ENCODE data around the gene SLC2A4RG. TPM values are rescaled to one million over a fixed set of nuclear protein-coding genes. Genes with fewer than 3 reads are reported as not detected.
A peak's percentile ranks its signal among the peaks of the same experiment; 100 is the strongest.

SLC2A4RG gene
- total RNA-seq, 1 experiment from 2014 or later: 49.2 TPM

DNA sequence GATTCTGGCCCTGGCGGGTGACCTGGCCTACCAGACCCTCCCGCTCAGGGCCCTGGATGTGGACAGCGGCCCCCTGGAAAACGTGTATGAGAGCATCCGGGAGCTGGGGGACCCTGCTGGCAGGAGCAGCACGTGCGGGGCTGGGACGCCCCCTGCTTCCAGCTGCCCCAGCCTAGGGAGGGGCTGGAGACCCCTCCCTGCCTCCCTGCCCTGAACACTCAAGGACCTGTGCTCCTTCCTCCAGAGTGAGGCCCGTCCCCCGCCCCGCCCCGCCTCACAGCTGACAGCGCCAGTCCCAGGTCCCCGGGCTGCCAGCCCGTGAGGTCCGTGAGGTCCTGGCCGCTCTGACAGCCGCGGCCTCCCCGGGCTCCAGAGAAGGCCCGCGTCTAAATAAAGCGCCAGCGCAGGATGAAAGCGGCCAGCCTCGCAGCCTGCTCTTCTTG, 868 bp upstream of the SLC2A4RG start:
- DNase-seq (ENCODE audit: low read depth): no peak

DNA sequence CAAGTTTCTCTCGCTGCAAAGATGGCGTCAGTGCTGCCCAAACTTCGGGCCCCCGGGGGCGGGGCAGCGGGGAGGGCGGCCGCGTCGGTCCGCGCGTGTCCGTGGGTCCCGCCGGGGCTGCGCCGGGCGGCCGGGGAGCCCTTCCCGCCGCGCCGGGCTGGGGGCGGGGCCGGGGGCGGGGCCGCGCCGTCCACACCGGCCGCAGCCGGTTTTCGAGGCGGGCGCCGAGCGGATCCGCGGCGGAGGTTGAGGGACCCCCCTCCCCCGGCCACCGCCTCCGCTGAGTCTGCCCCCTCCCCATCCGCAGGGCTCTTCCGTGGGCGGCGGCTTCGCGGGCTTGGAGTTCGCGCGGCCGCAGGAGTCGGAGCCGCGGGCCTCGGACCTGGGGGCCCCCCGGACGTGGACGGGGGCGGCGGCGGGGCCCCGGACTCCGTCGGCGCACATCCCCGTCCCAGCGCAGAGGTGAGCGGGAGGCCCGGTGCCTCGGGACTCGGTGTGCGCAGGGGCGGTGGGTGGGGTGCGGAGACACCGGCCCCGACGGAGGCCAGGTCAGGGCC, 572 bp downstream of the SLC2A4RG start:
- DNase-seq (ENCODE audit: low read depth): no peak

DNA sequence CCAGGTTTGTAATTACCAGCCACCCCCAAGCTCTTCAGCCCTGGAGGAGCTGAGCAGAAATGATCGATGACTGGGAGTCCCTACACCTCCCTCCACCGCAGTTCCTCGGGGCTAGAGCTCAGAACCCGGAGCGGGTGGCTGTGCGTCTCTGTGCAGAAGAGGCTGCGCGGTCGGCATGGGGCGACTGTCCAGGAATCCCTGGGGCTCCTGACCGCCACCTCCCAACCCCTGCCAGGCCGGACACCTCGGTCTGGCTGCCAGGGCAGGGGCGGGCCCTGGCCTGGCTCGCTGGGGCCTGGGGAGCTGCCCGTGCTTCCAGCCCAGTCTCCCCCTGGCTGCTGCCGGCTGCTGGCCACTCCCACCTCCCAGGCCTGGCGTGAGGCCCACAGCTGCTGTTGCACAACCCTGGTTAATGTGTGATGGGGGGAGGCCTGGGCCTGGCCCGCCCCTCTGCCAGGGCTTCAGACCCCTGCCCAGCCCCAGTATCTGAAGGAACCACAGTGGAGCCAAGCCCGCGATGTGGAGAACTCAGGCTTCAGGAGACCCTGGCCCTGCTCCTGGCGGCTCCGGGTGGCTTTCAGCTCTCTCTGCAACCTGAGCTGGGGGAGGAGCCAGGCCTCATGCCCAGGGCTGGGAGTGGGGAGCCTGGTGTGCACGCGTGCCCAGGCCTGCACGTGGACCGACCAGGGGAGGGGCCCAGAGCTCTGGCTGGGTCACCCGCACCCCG, 1.2 kb downstream of the SLC2A4RG start:
- peak; percentile 78 for DNase-seq (ENCODE audit: low read depth)

GRCh38 chr20:63741354-63741675, 1.7 kb downstream of the SLC2A4RG start:
- no peak for DNase-seq (ENCODE audit: low read depth)

DNA sequence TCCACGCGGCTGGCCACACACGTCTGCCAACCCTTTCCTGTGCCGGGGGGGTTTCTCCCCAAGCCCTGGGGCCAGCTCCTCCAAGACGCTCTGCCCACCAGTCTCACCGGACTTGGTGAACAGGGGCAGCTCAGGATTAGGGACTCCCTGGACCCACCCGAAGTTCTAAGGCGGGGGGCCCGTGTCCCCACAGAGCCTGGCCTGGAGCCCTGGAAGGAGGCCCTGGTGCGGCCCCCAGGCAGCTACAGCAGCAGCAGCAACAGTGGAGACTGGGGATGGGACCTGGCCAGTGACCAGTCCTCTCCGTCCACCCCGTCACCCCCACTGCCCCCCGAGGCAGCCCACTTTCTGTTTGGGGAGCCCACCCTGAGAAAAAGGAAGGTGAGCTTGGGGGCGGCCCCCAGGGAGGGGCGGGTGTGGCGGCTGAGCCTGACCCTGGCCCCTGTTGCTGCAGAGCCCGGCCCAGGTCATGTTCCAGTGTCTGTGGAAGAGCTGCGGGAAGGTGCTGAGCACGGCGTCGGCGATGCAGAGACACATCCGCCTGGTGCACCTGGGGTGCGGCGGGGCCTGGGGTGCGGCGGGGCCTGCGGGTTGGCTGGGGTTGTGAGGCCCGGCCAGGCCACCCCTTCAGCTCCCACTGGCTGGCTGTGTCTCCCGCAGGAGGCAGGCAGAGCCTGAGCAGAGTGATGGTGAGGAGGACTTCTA, 2.3 kb downstream of the SLC2A4RG start:
- DNase-seq (ENCODE audit: low read depth): no peak

DNA sequence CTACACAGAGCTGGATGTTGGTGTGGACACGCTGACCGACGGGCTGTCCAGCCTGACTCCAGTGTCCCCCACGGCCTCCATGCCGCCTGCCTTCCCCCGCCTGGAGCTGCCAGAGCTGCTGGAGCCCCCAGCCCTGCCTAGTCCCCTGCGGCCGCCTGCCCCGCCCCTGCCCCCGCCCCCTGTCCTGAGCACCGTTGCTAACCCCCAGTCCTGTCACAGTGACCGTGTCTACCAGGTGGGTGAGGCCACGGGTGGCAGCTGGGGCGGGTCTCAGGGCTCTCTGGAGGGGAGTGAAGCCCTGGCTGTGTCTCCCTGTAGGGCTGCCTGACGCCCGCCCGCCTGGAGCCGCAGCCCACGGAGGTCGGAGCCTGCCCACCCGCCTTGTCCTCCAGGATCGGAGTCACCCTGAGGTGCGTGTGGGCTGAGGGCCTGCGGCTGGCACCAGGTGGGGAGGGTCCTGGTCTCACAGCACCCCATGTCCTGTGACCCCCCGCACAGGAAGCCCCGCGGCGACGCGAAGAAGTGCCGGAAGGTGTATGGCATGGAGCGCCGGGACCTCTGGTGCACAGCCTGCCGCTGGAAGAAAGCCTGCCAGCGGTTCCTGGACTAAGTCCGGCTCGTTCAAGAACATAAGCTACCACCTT, 2.9 kb downstream of the SLC2A4RG start:
- no peak for DNase-seq (ENCODE audit: low read depth)

DNA sequence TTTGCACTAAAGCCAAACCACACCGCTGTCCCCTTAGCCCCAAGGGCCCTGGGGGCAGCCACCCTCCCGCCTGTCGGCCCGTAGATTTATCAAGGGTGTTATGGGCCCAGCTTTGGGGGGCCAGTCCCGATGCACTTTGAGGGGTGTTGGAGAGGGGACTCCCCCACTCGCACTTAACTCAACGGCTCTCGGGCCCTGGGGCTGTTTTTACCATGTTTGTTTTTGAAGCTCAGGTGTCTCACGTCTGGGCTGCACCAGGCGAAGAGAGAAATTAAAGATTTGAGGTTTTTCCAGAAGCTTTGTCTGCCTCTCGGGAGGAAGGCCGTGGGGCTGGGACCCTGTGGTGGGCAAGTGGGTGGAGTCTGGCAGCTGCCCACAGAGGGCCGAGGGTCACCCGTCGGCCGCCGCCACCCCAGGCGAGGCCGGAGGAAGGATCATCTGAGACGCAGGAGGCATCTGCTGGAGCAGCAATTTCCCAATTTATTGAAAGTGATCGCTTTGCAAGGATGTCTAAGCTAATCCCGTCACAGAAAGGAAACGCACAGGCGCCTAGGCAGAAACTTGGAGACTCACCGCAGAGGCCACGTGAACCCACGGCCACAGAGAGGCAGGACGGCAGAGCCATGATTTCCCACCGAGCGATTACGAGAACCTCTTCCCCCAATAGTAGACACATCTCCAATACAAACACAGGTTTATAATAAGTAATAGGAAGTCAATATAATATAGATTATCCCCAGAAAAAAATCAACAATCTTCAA, 3.8 kb downstream of the SLC2A4RG start:
- no peak for DNase-seq (ENCODE audit: low read depth)

DNA sequence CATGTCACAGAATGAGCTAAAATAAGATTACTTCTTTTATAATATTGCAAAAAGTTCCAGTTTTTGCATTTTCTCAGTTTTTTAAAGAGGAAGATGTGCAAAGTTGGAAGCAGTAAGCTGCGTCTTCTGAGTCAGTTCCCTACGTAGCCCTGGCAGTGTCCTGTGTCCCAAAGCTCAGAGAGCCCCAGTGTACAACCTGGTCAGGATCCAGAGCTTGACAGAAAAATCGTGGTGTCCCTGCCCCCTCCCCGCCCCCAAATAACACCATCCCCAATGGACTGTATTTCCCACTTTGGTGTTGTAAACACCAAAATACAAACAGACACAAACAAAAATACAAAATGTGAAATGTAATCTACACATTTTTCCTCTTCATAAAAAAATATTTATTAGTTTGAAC, 4.6 kb downstream of the SLC2A4RG start:
- DNase-seq (ENCODE audit: low read depth): no peak

DNA sequence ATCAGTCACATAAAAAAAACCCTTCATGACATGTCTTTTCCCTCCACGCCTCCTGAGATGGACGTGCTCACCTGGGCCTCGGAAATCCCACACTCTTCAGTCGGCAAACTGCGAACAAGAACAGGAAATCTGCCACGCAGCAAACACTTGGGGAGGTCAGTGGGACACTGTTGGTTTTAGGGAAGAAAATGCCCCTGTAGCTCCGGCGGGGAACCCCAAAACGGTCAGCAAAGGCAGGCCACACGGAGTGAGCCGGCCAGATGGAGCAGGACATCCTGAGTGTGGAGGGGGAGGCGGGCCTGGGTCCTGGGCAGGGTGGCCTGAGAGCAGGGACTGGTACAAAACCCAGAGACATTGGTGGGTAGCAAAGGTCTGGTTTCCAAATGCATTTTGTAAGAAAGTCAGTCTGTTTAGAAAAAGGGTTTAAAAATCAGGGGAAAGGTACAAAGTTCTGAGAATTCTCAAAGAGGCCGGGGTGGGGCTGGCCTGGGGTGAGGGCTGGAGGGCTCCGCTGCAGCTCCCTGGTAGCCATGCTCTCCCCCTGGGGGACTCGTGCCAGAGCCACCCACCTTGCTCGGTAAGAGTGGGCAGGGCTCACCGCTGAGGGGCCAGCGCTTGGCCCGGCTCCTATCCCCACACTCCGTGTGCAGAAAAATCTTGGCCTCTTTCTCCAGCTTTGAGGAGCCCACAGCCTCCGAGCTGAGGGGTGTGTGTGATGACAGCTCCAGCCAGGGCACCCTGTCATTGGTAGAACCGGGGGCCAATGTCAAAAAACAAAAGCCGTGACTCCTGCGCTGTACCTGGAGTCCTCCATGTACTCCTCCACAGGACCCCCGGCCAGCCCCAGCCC, 5.2 kb downstream of the SLC2A4RG start:
- DNase-seq (ENCODE audit: low read depth): no peak

- DNase-seq (ENCODE audit: low read depth): no peak
Measured at GRCh38 chr20:63745424-63745805, 5.8 kb downstream of the SLC2A4RG start.

DNA sequence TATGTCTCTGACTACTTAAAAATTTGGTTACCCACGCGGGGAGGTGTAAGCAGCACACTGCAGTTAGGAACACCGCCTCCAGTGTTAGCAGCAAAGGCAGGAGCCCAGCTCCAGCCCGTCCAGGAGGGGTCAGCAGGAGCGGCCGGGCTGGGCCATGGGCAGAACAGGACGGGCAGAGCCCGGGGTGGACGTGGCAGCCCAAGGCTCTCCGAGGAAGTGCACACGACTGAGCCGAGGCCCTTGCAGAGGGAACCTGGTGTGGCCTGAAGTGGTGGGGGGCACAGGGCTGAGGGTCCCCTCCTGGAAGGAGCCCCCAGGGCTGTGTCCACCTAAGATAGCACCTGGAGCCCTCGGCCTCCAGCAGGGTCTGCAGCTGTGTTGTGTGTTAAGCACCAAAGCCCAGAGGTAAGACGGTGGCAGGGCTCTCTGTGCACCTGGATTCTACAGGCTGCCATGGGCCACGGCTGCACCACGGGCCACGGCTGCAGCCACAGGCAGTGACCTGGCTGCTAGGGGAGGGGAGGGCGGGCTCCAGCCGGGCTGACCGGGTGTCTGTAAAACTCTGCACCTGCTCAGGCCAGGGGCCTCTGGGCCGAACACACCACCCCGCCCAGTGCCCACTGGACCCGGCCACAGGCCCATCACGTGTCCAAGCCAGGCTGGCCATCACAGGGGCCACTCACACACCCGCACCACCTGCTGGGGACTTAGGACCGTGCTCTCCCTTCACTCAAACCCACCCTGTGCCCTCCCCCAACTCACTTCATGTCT, 6.6 kb downstream of the SLC2A4RG start:
- DNase-seq (ENCODE audit: low read depth): no peak

- DNase-seq (ENCODE audit: low read depth): no peak
Measured at GRCh38 chr20:63746751-63747315, 7.3 kb downstream of the SLC2A4RG start.

GRCh38 chr20:63747622-63748069, 8.1 kb downstream of the SLC2A4RG start:
- DNase-seq (ENCODE audit: low read depth): no peak

DNA sequence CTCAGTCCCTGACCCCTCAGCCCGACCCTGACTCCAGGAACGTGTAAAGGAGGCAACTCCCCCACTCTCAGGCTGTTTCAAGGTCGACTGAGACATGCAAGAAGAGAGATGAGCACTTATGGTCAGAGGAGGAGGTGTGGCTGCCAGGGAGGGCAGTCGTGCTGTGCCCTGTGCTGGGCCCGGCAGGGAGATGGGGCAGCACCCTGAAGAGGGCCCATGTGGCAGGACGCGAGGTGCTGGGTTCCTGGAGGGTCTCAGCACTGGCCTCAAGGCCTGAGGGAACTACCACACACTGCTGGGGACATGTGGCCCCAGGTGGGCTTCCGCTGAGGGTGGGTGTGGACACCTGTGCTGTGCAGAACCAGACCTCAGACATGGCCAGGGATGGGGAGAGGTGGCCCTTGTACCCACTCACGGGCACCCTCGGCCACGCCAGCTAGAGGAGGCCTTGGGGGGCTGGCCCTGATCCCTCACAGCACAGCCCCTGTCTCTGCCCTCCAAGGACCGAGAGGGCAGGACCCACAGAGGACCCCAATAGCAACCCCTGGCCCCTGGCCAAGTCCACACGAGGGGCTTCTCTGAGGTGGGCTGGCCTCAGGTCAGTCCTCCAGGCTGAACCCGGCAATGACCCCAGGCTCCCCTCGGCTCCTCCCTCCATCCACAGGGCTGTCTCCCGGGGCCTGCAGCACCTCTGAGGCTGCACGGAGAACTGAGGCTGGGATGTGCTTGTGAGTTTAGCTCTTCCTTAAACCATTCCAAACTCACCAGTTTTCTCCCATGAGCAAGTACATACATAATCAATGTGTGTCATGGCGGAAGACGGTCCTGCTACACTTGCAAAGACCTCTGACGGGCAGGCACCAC, 8.7 kb downstream of the SLC2A4RG start:
- no peak for DNase-seq (ENCODE audit: low read depth)

GRCh38 chr20:63748934-63749270, 9.3 kb downstream of the SLC2A4RG start:
- DNase-seq (ENCODE audit: low read depth): no peak

DNA sequence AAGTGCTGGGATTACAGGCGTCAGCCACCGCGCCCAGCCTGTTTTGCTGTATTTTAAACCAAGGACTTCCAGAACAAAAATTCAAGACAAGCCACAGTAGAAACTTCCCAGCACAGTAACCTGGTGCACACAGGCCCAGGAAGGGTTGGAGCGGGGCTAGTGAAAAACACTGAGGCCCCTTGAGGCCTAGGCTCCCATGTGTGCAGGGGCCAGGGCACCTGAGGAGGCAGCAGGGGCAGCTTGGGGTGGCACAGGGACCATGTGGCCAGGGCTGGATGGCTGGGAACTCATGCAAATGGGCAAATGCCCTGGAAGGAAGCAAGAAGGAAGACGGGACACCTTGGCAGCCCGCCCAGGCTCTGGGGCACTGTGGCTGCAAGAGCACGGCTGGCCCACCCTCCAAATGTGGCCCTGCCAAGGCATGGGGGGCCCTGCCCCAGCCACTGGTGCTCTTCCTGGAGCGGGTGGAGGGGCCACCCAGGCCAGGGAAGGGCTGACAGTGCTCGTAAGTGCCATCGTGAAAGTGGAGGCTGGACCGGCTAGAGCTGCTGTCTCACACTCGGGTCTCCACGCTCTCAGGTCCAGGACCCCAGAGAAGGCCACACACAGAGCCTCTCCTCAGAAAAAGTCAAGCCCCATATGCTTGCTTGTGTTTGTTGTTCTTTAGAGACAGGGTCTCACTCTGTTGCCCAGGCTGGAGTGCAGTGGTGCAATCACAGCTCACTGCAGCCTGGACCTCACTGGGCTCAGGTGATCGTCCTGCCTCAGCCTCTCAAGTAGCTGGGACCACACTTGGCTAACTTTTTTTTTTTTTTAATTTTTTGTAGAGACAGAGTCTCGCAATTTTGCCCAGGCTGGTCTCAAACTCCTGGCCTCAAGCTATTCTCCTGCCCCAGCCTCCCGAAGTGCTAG, 10.3 kb downstream of the SLC2A4RG start:
- no peak for DNase-seq (ENCODE audit: low read depth)

GRCh38 chr20:63750807-63751470, 11.4 kb downstream of the SLC2A4RG start:
- DNase-seq (ENCODE audit: low read depth): no peak

Data from HT1080 (cell line).